Activated CD4-positive, alpha-beta T cell treated with anti-CD3 and anti-CD28 coated beads, Interleukin-2, Interleukin-6, amounts not matched to agents 100 ng/mL and 50 ng/mL, durations not matched to agents 16 hours and 8 hours (primary cell): Measurements from ENCODE around the gene NSMCE3.
"Not testable (repeated sequence)": the region's sequence is repeated elsewhere in the genome, so short reads cannot be mapped to it uniquely, and the experiment has no call there.

Experiments used
- DNase-seq: peaks from one replicate; pipeline ENCODE4 v3.0.0-alpha.2; 2020

NSMCE3 gene

GRCh38 chr15:29268706-29269484 lies 727 bp downstream of the NSMCE3 start:
- DNase-seq = peak; percentile 53

- DNase-seq = no peak
Measured at GRCh38 chr15:29266052-29266582, 3.5 kb downstream of the NSMCE3 start.

GRCh38 chr15:29263289-29263688 lies 6.3 kb downstream of the NSMCE3 start:
- no peak for DNase-seq

- no peak for DNase-seq
Measured at GRCh38 chr15:29262738-29263137, 6.9 kb downstream of the NSMCE3 start.

- DNase-seq = no peak
Measured at GRCh38 chr15:29260896-29261295, 8.7 kb downstream of the NSMCE3 start.

GRCh38 chr15:29259233-29259632 lies 10.4 kb downstream of the NSMCE3 start:
- DNase-seq = no peak

- no peak for DNase-seq
Measured at GRCh38 chr15:29252234-29252633, 17.4 kb downstream of the NSMCE3 start.

- no peak for DNase-seq
Measured at GRCh38 chr15:29244544-29244943, 25.1 kb downstream of the NSMCE3 start.

- DNase-seq = no peak
Measured at GRCh38 chr15:29244123-29244522, 25.5 kb downstream of the NSMCE3 start.

- no peak for DNase-seq
Measured at GRCh38 chr15:29242456-29243242, 27.0 kb downstream of the NSMCE3 start.

GRCh38 chr15:29241207-29241606 lies 28.4 kb downstream of the NSMCE3 start:
- DNase-seq = no peak

- DNase-seq = no peak
Measured at GRCh38 chr15:29239395-29239794, 30.2 kb downstream of the NSMCE3 start.

- no peak for DNase-seq
Measured at GRCh38 chr15:29233566-29233965, 36.1 kb downstream of the NSMCE3 start.

GRCh38 chr15:29226436-29227208 lies 43.0 kb downstream of the NSMCE3 start:
- no peak for DNase-seq

- no peak for DNase-seq
Measured at GRCh38 chr15:29225534-29226234, 43.9 kb downstream of the NSMCE3 start.

- DNase-seq = not testable (repeated sequence)
Measured at GRCh38 chr15:29224987-29225363, 44.6 kb downstream of the NSMCE3 start.

- DNase-seq = not testable (repeated sequence)
Measured at GRCh38 chr15:29224235-29224986, 45.2 kb downstream of the NSMCE3 start.

- DNase-seq = no peak
Measured at GRCh38 chr15:29223640-29224039, 46.0 kb downstream of the NSMCE3 start.

GRCh38 chr15:29222129-29222853 lies 47.3 kb downstream of the NSMCE3 start:
- no peak for DNase-seq

- no peak for DNase-seq
Measured at GRCh38 chr15:29220852-29221251, 48.8 kb downstream of the NSMCE3 start.

GRCh38 chr15:29216955-29217354 lies 52.7 kb downstream of the NSMCE3 start:
- no peak for DNase-seq
